ENCODE results near the gene PLD3. TPM values are rescaled to one million over a fixed set of nuclear protein-coding genes. Genes with fewer than 3 reads are reported as not detected.

The PLD3 gene
- total RNA-seq, 3 donors from 2014 or later (not counting 1 experiment from before 2014, with no cell fraction given): 107 to 140 (median 109) TPM

GRCh38 chr19:40321566-40322270 lies 26.8 kb upstream of the PLD3 start:
- no peak overlapping the region for H3K4me3 ChIP-seq (ENCODE audit: low read length)
- no peaks in the 10 kb centered on the region for H3K27me3 Mint-ChIP-seq (ENCODE audit: low read depth in 2 of 2)
- H3K9me3 ChIP-seq (ENCODE audit: control insufficient read depth, insufficient read depth, low read length): no peaks in the 10 kb centered on the region
- H3K4me1 ChIP-seq (ENCODE audit: control insufficient read depth, insufficient read depth, low read length): no peaks in the 10 kb centered on the region
- DNase-seq: no peak
- no peaks in the 10 kb centered on the region for H3K27me3 ChIP-seq (ENCODE audit: control insufficient read depth, insufficient read depth, low read length)
- H3K4me1 Mint-ChIP-seq: no peaks in the 10 kb centered on the region
- intact Hi-C loops (cut with micrococcal nuclease): no loop called here
- no peak overlapping the region for H3K27ac Mint-ChIP-seq
- no peak overlapping the region for H3K4me3 Mint-ChIP-seq
- no peaks in the 10 kb centered on the region for H3K36me3 Mint-ChIP-seq
- peaks cover 55% of the 10 kb centered on the region for H3K36me3 ChIP-seq (ENCODE audit: control insufficient read depth, insufficient read depth, low read length)
- no peak overlapping the region for H3K27ac ChIP-seq (ENCODE audit: low read length)
- WGBS (ENCODE audit: insufficient coverage): 97% methylated on average over 27 of the region's 27 CpGs
- no peak for ATAC-seq
- no peaks in the 10 kb centered on the region for H3K9me3 Mint-ChIP-seq
- TF ChIP-seq CTCF (IDR thresholded peaks at IDR 0.05): no peak

GRCh38 chr19:40322271-40322610 lies 26.3 kb upstream of the PLD3 start:
- 95% methylated on average over 7 of the region's 7 CpGs for WGBS (ENCODE audit: insufficient coverage)
- intact Hi-C loops (cut with micrococcal nuclease): no loop called here
- Histone ChIP-seq H3K4me1 (ENCODE audit: control insufficient read depth, insufficient read depth, low read length) (no peaks in the 10 kb centered on the region), H3K9me3 (ENCODE audit: control insufficient read depth, insufficient read depth, low read length) (no peaks in the 10 kb centered on the region), H3K27ac (ENCODE audit: low read length) (no peak overlapping the region), H3K4me3 (ENCODE audit: low read length) (no peak overlapping the region), H3K27me3 (ENCODE audit: control insufficient read depth, insufficient read depth, low read length) (no peaks in the 10 kb centered on the region), H3K36me3 (ENCODE audit: control insufficient read depth, insufficient read depth, low read length) (peaks cover 55% of the 10 kb centered on the region)
- H3K36me3 Mint-ChIP-seq: no peaks in the 10 kb centered on the region
- H3K9me3 Mint-ChIP-seq: no peaks in the 10 kb centered on the region
- DNase-seq (no peak), ATAC-seq (no peak)
- no peaks in the 10 kb centered on the region for H3K27me3 Mint-ChIP-seq (ENCODE audit: low read depth in 2 of 2)
- H3K4me3 Mint-ChIP-seq: no peak overlapping the region
- no peak for TF ChIP-seq CTCF (IDR thresholded peaks at IDR 0.05)
- H3K27ac Mint-ChIP-seq: no peak overlapping the region
- no peaks in the 10 kb centered on the region for H3K4me1 Mint-ChIP-seq

GRCh38 chr19:40322951-40323615 lies 25.4 kb upstream of the PLD3 start:
- TF ChIP-seq CTCF (IDR thresholded peaks at IDR 0.05): no peak
- no peaks in the 10 kb centered on the region for H3K4me1 ChIP-seq (ENCODE audit: control insufficient read depth, insufficient read depth, low read length)
- no peak for DNase-seq
- H3K27ac ChIP-seq (ENCODE audit: low read length): no peak overlapping the region
- H3K4me3 Mint-ChIP-seq: no peak overlapping the region
- no peaks in the 10 kb centered on the region for H3K9me3 Mint-ChIP-seq
- no peak for ATAC-seq
- H3K27me3 Mint-ChIP-seq (ENCODE audit: low read depth in 2 of 2): no peaks in the 10 kb centered on the region
- peak overlapping the region in 1 of 2 donors; percentile 61 for H3K27ac Mint-ChIP-seq
- no peaks in the 10 kb centered on the region for H3K4me1 Mint-ChIP-seq
- no peaks in the 10 kb centered on the region for H3K27me3 ChIP-seq (ENCODE audit: control insufficient read depth, insufficient read depth, low read length)
- no peak overlapping the region for H3K4me3 ChIP-seq (ENCODE audit: low read length)
- intact Hi-C loops (cut with micrococcal nuclease): no loop called here
- H3K36me3 ChIP-seq (ENCODE audit: control insufficient read depth, insufficient read depth, low read length): peaks cover 62% of the 10 kb centered on the region
- 98% methylated on average over 15 of the region's 15 CpGs for WGBS (ENCODE audit: insufficient coverage)
- no peaks in the 10 kb centered on the region for H3K36me3 Mint-ChIP-seq
- H3K9me3 ChIP-seq (ENCODE audit: control insufficient read depth, insufficient read depth, low read length): no peaks in the 10 kb centered on the region

All from natural killer cell (primary cell).